ENCODE data around the gene NUFIP1. TPM values are rescaled to one million over a fixed set of nuclear protein-coding genes. Genes with fewer than 3 reads are reported as not detected.

The NUFIP1 gene
- total RNA-seq, 4 donors from 2014 or later, result 3.4 to 5.3 (median 4.5) TPM

DNA sequence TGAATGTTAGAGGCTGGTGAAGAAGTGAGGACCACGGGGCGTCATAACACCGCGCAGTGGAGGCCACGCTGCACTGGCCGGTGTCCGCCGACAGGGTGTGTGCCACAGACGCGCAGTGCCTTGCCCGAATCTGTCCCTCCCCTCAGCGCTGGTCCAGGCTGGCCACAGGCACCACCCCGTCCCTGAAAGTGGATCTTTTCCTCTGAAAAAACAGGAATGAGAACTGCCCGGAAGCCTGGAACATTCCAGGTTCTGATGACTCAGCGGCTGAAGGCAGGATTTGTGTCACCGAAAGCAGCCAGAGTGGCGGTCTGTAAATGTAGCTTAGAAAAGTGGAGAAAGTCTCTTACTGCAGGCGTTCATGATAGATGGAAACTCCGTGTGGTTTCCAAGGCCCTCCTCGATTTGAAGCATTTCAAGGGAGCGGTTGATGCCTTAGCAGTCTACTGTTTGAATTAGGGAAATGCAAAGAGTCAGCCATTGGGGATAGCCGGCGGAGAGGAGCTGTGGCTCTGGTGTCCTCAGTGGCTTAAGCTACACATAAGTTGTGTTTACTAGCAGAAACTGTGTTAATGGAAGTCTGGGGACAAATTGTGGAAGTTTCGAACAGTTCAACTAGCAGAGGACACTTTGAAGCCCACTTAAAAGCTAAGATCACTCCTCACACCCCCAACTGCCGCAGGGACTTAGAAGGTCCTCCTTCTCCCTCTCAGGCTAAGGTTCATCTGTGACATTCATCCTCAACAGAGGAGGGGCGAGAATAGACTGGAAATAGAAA is 70.8 kb downstream of the NUFIP1 start:
- peak; percentile 85 to 91 for DNase-seq
- Histone ChIP-seq H3K36me3 (no peaks in the 10 kb centered on the region), H3K4me1 (peaks cover 31 to 42% of the 10 kb centered on the region in 2 donors), H3K9me3 (no peaks in the 10 kb centered on the region), H3K27ac (peak overlapping the region; percentile 90 to 98 (median 95)), H3K4me3 (peak overlapping the region; percentile 50 to 59 (median 58)), H3K27me3 (no peaks in the 10 kb centered on the region)
- peak; percentile 50 to 51 for ATAC-seq
- in situ Hi-C loops (cut with MboI; ENCODE audit: low sequenced_read_pairs in 4 of 4) (no loop called here), intact Hi-C loops (cut with DNase I; ENCODE audit: low total_unique reads) (loop anchor here (1.0 kb wide), 1 partner anchor 50 kb away; no protein-coding TSS in a partner anchor)
- peak; percentile 68 to 75 for TF ChIP-seq POLR2A (IDR thresholded peaks at IDR 0.05)
- TF ChIP-seq, protein P1, sequence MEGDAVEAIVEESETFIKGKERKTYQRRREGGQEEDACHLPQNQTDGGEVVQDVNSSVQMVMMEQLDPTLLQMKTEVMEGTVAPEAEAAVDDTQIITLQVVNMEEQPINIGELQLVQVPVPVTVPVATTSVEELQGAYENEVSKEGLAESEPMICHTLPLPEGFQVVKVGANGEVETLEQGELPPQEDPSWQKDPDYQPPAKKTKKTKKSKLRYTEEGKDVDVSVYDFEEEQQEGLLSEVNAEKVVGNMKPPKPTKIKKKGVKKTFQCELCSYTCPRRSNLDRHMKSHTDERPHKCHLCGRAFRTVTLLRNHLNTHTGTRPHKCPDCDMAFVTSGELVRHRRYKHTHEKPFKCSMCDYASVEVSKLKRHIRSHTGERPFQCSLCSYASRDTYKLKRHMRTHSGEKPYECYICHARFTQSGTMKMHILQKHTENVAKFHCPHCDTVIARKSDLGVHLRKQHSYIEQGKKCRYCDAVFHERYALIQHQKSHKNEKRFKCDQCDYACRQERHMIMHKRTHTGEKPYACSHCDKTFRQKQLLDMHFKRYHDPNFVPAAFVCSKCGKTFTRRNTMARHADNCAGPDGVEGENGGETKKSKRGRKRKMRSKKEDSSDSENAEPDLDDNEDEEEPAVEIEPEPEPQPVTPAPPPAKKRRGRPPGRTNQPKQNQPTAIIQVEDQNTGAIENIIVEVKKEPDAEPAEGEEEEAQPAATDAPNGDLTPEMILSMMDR (IDR thresholded peaks at IDR 0.05 in 4 of 5, conservative IDR thresholded peaks at IDR 0.05 in 1 of 5), result peak; percentile 78 to 99 (median 94)

DNA sequence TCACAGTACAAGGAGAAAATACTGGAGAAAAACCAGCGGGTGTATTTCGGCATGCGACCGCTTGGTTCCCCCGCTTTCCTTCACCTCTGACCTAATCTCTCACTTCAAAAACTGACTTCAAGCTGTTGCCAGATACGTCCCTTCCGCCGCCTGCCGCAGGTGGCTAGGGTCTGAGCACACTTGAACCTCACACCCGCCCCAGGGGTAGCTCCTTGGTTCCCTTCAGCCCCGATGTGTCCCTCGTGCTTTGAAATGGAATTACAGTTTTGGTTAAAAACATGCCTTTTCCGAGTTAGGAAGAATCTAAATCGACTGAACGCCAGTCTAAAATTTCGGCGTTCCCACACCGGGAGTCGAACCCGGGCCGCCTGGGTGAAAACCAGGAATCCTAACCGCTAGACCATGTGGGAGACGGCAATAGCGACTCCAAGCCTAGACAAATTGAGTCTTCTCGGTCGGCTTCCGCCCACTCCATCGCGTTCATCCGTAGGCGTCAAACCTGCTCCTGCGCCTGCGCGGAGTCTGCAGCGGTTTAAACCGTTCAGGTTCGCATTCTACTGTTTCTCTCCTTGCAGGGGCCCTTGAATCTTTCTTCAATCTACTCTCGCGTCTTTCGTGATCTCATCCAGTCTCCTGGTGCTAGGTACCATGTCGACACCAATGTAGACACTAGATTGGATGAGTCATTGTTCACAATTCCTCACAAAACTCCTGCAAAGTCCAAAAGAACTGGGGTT is 71.5 kb downstream of the NUFIP1 start:
- in situ Hi-C loops (cut with MboI; ENCODE audit: low sequenced_read_pairs in 4 of 4) (no loop called here), intact Hi-C loops (cut with DNase I; ENCODE audit: low total_unique reads) (loop anchor here (1.0 kb wide), 2 partner anchors 14 to 51 kb away; no protein-coding TSS in a partner anchor)
- no peaks in the 10 kb centered on the region for H3K27me3 ChIP-seq
- H3K4me1 ChIP-seq, result peaks cover 27 to 36% of the 10 kb centered on the region in 2 donors
- H3K4me3 ChIP-seq, result peak overlapping the region; percentile 50 to 59 (median 58)
- H3K9me3 ChIP-seq, result no peaks in the 10 kb centered on the region
- ATAC-seq (peak; percentile 63 to 65), DNase-seq (peak; percentile 91 to 95)
- H3K27ac ChIP-seq, result peak overlapping the region; percentile 90 to 98 (median 95)
- TF ChIP-seq, protein P1 (IDR thresholded peaks at IDR 0.05 in 4 of 5, conservative IDR thresholded peaks at IDR 0.05 in 1 of 5), result peak; percentile 45 to 71 (median 59)
- TF ChIP-seq POLR2A (IDR thresholded peaks at IDR 0.05), result peak; percentile 70 to 83
- H3K36me3 ChIP-seq, result no peaks in the 10 kb centered on the region

DNA sequence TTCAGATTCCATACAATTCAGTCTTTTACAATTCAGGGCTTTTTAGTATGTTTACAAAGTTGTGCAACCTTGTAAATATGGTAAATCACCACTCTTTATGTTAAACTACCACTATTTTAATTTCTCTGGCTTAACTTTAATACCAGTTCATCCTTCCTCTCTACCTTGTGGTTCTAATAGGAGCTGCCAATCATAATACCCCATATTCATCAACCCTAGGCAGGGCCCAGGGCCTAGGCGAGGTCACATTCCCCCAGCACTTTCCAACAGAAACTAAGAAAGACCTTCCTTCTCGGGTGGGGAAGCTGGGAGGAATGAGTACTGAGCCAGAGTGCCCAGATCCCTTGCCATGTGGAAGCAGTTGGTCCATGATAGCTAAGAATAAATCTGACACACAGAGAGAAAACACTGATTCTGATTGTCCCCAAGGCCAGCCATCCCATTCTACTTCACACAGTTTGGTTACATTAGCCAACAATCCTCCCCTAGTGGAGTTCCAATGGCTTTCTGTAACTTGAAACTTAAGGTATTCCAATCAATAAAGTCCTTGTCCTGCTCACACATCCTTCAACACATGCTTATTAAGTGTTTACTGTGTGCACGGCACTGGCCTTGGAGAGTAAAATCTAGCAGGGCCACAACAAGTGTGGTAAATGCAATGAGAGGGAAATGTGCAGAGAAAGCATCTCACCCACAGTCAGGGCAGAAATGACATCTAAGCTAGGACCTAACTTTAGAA is 76.8 kb downstream of the NUFIP1 start:
- TF ChIP-seq, protein P1 (IDR thresholded peaks at IDR 0.05 in 4 of 5, conservative IDR thresholded peaks at IDR 0.05 in 1 of 5), result no peak
- TF ChIP-seq POLR2A (IDR thresholded peaks at IDR 0.05), result no peak
- ATAC-seq (no peak), DNase-seq (no peak)
- no peak overlapping the region for H3K27ac ChIP-seq
- no peaks in the 10 kb centered on the region for H3K36me3 ChIP-seq
- no peaks in the 10 kb centered on the region for H3K27me3 ChIP-seq
- no peak overlapping the region for H3K4me3 ChIP-seq
- peaks cover 3% of the 10 kb centered on the region in 2 donors for H3K4me1 ChIP-seq
- H3K9me3 ChIP-seq, result no peaks in the 10 kb centered on the region
- in situ Hi-C loops (cut with MboI; ENCODE audit: low sequenced_read_pairs in 4 of 4), result no loop called here
- intact Hi-C loops (cut with DNase I; ENCODE audit: low total_unique reads), result no loop called here

DNA sequence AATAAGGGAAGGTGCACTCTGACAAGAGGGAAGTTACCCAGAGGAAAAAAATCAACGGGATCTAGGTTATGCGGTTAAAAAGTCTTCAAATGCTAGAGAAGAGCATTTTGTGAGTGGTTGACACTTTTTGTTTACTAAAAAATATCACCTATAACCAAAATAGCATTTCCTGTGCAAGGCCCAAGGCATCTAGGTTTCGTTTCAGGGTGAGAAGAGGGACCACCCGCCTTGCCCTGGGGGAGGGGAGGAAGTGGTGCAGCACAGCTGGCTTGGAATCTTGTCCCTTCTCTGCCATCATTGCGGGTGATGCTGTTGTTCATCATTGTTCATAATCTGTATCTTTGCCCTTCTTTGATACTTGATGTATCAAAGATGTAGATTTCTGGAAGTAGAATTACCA is 80.6 kb downstream of the NUFIP1 start:
- ATAC-seq (no peak), DNase-seq (no peak)
- no peaks in the 10 kb centered on the region for H3K36me3 ChIP-seq
- in situ Hi-C loops (cut with MboI; ENCODE audit: low sequenced_read_pairs in 4 of 4) (no loop called here), intact Hi-C loops (cut with DNase I; ENCODE audit: low total_unique reads) (no loop called here)
- no peak for TF ChIP-seq POLR2A (IDR thresholded peaks at IDR 0.05)
- no peaks in the 10 kb centered on the region for H3K27me3 ChIP-seq
- H3K27ac ChIP-seq, result no peak overlapping the region
- H3K4me3 ChIP-seq, result no peak overlapping the region
- H3K9me3 ChIP-seq, result no peaks in the 10 kb centered on the region
- peaks cover 32 to 40% of the 10 kb centered on the region in 2 donors for H3K4me1 ChIP-seq
